ENCODE measurements around the gene LRRIQ1. TPM values are rescaled to one million over a fixed set of nuclear protein-coding genes. Genes with fewer than 3 reads are reported as not detected.
"Not testable (repeated sequence)": the region's sequence is repeated elsewhere in the genome, so short reads cannot be mapped to it uniquely, and the experiment has no call there.

Gene LRRIQ1
- total RNA-seq, 1 donor from 2014 or later = 0.68 TPM

DNA sequence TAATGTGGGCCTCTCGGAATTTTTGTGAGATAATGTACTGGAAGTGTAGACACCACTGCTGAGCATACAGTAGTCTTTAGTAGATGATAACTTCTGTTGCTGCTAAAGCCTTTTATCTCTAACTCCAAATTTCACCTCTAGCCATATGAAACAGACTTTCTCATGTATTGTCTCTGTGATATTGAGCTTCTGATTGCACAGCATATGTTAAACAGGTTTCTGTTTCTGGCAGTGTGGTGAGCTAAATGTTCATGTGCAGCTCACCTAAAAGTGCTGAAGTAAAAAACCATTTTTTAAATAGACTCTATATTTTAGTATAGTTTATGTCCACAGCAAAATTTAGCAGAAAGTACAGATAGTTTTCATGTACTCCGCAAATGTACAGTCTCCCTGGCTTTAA lies 154.6 kb downstream of the LRRIQ1 start:
- no peak for DNase-seq

DNA sequence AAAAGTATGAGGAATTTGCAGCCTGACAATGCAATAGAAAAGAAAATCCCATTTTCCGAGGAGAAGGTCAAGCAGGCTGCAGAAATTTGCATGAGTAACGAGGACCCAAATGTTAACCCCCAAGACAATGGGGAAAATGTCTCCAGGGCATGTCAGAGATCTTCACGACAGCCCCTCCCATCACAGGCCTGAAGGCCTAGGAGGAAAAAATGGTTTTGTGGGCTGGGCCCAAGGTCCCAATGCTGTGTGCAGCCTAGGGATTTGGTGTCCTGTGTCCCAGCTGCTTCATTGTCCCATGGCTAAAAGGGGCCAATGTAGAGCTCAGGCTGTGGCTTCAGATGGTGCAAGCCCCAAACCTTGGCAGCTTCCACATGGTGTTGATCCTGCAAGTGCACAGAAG lies 167.7 kb downstream of the LRRIQ1 start:
- not testable (repeated sequence) for DNase-seq

DNA sequence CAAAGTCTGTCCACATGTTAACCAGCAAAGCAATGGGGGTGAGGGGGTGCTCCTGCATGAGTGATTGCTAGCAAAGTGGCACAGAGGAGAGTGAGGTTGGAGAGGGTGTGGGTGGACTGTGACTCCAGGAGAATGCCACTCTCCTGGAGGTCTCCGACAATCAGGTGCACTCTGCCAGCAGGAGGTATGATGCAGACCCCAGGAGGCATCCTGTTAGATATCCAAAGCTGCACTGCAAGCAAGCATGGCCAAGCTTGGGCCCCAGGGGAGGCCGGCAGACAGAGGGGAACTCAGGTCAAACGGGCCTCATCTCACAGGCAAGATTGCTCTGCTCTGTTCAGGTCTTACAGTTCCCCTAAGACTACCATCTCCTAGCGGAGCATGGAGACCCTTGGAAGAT lies 170.4 kb downstream of the LRRIQ1 start:
- no peak for DNase-seq

DNA sequence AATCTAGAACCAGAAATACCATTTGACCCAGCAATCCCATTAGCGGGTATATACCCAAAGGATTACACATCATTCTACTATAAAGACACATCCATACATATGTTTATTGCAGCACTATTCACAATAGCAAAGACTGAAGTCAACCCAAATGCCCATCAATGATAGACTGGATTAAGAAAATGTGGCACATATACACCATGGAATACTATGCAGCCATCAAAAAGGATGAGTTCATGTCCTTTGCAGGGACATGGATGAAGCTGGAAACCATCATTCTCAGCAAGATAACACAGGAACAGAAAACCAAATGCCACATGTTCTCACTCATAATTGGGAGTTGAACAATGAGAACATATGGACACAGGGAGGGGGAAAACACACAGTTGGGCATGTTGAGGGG lies 188.2 kb downstream of the LRRIQ1 start:
- not testable (repeated sequence) for DNase-seq

DNA sequence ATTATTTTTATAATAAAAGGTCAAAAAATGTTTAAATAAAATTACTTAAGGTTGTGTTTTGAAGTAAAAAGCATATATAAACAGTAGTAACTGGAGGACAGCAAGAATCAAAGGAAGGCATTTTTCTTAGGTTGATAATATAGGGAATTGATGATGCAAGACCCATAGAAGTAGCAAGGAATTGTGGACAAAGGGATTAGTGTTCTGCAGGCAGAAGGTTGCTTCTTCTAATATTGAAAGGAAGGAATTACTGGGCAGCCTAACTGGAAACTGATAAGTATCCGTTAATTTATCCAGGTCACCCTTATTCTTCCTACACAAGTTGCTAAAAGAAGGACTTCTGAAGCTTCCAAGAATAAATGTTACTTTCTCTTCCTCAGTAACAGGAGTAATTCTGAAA lies 189.3 kb downstream of the LRRIQ1 start:
- DNase-seq = no peak

DNA sequence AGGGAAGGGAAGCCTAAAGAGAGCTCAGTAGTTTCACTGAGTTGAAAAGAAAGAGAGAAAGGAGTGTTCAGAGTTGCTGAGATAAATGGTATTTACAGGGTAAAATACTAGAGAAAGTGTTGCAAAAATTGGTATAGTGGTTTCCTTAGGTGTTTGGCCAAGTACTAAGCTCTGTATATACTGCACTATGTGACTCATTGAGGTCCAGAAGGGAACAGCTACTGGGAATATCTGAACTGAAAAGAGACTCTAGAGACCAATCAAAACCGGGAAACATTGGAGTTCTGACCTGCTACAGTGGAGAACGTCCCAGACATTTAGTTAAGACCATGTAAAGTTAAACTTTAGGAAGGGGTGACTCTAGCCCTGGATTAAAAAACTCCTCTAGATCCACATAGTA lies 201.2 kb downstream of the LRRIQ1 start:
- no peak for DNase-seq

DNA sequence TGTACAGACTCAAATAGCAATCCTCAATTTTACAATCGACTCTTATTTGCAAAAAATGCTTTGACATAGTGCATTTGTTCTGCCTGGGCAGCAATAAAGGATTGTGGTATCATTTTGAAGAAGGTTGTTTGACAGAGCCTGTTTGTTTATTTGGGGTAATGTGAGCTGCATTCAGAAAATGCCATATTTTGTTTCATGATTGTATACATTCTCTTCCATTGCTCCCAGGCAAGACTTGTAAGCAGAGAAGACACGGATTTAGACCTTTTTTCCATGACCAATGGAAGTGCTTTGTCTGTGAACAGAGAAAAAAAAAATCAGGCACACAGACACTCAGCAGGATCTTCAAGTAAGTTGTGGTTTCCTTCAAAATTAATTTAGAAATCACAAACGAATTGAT lies 208.4 kb downstream of the LRRIQ1 start:
- no peak for DNase-seq

DNA sequence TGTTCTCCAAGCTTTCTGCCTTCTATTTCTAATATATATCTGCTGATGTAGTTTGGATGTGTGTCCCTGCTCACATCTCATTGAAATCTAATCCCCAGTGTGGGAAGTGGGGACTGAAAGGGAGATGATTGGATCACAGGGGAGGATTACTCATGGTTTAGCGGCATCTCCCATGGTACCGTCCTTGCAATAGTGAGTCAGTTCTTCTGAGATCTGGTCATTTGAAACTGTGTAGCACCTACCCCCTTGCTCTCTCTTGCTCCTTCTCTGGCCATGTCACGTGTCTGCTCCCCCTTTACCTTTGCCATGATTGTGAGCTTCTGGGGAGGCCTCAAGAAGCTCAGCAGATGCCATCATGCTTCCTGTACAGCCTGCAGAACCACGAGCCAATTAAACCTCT lies 217.7 kb downstream of the LRRIQ1 start:
- DNase-seq = no peak

DNA sequence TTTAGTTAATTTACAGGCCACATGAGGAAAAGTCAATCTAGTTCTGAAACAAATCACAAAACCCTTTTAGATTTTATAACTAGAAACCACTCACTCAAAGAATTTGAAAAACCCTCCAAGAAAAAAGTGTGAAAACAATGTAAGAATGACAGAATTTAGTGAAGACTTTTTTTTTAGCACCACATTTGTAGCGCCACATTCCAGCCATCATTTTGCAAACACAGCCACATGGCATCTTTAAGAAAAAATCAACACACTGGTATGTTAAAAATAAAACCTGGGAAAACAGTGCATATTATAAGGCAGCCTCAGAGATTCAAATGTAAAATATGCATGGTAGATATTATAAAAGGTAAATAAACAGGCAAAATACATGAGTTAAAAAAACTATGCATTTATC lies 221.5 kb downstream of the LRRIQ1 start:
- DNase-seq = no peak

DNA sequence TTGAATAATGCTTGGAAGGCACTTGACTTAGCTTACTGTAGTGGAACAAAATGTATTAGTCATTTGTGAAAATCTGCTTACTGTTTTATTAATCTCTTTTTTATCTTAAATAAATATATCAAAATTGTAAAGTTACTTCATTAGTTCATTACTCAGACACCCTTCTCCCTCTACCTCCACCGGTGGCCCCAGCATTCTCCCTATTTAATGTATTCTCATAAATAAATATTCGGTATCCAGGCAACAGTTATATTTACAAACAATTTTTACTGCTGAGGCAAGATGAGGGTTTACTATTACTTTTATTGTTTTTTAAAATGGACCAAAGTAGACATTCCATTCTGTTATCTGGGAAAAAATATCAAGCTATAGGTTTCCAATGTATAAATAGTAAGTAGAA lies 224.3 kb downstream of the LRRIQ1 start:
- no peak for DNase-seq

DNA sequence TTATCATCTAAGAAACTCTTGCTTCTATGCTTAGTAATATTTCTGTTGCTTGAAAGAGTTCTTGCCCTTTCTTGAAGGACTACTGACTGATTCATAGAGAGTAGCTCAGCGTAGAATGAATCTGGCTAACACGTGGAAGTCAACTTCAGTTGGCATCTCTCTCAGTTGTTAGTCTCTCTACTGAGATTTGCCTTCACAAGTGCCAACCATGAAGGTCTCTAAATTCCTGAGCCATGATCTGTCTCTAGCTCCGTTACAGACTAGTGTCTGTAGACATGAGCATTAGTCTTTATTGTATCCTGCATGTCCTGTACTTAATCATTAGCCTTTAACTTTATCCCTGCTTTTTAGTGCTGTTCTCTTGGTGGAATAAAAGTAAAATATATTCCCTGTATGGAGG lies 224.7 kb downstream of the LRRIQ1 start:
- no peak for DNase-seq

DNA sequence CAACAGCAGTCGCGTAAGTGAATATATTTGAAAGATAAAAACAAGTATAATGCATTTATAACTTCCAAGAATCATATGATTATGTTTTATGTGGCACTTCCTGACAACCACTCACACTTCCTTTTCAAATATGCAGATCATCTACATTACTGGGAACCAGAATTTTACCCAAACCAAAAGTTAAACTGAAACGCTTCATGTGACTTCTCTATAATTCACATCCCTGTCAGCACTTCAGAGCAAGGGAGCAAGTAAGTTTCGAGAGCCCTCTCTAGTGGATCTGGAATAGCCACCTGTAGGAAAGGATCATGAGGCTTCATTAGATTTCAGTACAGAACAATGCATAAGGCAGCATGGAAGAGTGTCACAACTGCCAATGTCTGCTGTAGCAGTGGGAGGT lies 230.2 kb downstream of the LRRIQ1 start:
- no peak for DNase-seq

DNA sequence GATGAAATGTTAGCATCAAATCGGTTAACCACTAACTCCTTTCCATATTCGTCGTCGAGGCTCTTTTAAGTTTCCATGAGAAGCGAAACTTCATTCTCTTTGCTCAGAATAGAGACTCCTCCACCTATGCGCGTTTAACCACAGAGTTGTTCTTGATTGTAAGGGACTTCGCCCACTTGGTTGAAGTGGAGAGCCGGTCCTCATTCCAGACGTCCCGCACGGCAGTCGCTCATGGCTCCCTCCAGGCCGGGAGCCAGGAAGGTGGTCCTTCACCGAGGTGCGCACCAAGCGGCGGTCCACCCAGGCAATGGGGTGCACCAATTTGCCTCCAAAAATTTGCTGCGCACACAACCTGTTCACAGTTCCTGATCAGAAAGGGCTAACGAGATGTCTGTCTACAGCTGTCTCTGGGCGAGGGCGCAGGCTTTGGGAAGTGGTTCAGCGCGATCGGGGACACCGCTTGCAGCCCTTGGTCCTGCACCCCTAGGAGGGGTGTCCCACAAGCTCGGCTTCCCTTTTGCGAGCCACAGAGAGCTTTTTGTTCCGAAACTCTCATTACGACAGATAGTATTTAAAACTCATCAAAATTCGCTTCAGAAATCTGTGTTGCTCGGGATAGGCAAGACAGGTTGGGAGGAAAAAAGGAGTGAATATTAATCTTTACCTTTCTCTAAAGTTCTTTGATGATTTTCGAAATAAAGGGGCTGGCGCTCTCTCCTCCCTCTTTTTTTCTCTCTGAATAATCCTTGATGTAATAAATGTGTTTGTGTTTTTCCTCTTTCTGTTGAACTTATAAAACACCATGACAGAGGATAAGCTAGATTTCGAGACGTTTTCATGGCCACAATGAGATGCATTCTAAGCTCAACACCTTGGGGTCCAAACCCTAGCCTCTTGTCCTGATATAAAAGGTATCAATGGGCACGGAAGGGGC lies 237.5 kb downstream of the LRRIQ1 start:
- DNase-seq = peak; percentile 3

DNA sequence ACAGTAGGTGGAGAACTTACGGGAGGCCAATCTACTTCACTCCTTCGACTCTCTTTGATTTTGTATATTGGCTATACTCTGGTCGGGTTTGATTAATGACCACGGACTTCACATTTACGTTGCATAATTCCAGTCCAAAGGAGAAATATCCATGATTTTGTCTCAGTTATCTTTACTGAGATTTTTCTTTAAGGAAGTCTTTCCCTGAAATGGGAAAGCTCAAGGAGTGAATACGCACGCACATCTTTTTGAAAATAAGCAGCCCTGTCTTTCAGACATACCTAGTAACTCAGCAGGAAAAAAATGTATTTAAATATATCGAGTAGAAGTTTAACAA lies 238.1 kb downstream of the LRRIQ1 start:
- DNase-seq = no peak

DNA sequence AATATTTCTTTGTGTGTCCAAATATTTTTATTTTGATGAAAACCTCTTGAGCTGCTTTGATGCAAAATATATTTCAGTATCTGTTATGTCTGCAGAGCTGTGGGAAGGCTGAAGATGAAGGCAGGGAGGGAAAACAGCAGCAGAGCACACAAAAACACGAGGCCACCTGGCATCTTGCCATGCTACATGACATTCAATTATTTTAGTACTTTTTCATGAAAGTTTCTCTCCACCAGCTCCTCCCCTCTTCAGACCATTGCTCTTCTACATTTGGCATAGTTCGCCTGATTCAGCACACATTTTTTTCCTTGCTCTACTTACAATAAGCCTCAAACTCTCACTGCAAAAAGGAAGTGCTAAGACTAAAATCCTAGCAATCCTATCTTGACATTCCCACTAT lies 239.2 kb downstream of the LRRIQ1 start:
- no peak for DNase-seq

DNA sequence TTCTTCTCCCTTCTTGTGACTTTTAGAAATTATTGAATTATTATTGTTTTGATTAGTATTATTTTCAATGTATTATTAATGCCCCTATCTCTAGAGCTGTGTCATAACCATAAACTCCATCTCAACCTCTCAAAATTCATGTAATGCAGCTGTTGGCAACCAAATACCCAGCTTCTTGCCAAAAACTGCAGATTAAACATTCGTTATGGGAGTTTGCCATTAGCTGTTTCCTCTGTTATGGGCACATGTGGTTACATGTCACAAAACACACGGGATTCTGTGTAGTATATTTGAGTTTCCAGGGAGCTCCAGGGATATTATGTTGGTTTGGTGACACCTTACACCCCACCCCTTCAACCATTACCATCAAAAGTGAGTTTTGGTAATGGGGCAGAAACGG lies 241.0 kb downstream of the LRRIQ1 start:
- DNase-seq = no peak

DNA sequence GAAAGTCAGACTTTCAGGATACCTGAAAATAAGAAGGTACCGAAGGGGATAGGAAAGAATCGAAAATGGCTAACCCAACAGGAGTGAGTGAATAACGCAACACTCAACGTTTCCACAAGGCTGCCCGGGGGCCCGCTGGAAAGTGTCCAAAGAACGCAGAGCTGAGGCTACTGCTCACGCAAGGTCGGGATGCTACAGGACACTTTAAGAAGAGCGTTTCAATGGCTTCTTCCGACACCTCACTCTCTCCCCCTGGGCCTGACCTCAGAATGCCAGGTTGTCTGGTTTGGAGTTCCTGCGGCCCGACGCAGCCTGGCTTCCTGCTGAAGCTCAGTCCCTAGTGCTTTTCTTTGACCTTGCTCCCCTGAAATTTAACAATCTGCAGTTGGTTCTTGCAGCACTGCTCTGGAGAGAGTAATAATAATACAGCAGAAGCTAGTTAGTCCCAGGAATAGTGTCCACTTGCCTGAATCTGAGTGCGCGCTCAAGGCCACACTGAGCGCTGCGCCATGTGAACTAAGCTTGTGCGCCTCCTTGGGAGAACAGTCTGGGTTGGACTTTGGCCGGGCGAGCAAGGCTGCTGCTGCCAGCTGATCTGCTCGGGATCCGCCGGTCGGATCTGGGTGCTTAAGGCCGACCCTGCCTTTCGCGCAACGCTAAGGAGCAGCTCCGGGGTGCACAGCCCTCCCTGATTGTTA lies 241.9 kb downstream of the LRRIQ1 start:
- DNase-seq = peak; percentile 8

DNA sequence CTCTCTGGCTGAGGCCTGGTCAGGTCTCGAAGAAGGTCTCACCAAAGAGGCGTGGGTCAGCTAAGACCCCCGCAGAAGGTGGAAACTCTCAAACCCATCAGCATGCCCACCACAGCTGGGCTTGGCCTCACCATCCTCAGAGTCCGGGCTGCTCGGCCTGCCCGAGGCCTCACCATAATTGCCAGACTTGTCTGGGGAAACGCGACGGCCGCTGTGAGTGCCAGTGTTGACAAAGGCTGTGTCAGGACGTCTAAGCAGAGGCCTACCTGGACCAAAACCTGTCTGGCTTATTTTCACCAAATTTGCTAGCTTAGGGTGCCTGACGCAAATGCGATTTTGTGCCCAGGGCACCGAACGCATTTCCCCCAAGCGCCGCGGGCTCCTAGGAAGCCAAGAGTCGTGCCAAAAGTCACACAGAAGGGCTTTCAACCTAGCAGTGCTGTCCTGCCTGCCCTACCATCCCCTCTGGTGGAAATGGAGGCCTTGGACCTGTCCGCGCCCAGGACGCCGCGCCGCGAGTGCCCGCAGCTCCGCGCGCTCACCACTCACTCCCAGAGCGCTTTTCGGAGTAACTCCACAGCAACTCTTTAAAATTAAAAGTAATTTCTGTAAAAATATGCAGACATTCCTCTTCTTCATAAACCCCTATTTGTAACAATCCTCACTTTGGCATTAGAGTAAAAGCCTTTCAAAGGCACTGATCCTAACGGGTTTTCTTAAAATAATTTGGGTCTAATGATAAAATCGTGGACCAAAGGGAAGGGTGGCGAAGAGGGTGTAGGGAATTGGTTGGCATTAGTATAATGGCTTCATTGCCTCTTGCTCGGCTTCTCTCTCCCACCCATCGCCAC lies 242.7 kb downstream of the LRRIQ1 start:
- DNase-seq = peak; percentile 11

DNA sequence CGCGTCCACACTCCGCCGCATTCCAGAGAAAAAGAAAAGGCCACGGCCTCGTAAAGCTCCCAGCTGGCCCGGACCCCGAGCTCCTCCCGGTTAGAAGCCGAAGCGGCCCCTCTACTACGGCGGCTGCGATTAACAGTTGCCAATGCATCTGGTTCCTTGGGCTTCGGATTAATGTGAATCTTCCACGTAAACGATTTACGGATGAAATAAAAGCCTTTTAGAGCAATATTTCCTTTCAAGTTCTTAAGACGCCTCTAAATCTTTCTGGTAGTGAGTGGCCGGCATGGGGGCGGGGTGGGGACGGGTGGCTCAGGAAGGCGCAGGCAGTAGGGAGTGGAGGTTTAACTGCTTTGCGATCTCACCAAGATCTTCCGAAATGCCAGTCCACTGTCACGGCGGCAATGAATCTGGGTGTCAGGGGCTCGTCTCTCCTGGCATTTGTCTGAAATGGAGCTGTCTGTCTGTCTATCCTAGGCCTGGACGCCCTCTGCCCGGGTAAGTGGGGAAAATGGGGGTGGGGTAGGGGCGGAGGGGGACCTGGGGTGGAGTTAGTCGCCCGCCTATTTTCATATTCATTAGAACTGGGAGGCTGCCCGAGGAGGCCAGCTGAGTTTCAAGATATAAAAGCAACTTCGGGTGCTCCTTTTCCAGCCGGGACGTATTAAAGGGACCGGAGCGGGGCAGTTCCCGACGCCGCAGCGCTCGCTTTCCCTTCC lies 243.5 kb downstream of the LRRIQ1 start:
- peak; percentile 15 for DNase-seq

DNA sequence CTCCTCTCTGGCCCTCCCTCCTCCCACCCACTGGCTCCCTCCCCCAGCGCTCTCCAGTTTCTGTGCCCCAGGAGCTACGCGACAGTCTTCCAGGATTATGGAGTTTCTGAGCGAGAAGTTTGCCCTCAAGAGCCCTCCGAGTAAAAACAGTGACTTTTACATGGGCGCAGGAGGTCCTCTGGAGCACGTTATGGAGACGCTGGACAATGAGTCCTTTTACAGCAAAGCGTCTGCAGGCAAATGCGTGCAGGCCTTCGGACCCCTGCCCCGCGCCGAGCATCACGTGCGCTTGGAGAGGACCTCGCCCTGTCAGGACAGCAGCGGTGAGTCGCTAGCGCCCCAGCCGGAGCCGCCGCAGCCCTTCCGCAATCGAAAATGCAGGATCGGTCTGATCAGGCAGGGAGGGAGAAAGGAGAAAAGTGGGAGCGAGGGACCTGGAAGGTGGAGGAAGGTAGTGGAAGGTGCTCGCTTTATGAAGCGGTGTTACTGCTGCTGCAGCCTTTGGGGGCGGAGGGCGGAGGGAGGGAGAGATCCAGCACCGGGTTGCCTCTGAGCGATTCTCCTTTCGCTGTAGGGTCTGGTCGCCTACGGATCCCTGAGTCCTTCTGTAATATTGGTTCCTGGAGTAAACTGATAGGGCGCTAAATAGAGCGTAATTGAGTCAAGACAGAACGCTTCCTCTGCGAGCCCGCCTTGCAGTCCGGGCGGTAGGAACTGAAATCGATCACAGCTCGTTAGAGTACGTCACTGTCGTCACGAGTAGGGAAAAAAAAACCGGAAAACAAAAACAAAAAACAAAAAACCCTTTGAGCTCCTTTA lies 244.2 kb downstream of the LRRIQ1 start, which contains the start of gene ALX1:
Gene ALX1 (plus strand): TSS at position 56 of the 819 bp plus-strand sequence. CDS start 42 bp downstream, at position 98.
- DNase-seq = peak; percentile 33

DNA sequence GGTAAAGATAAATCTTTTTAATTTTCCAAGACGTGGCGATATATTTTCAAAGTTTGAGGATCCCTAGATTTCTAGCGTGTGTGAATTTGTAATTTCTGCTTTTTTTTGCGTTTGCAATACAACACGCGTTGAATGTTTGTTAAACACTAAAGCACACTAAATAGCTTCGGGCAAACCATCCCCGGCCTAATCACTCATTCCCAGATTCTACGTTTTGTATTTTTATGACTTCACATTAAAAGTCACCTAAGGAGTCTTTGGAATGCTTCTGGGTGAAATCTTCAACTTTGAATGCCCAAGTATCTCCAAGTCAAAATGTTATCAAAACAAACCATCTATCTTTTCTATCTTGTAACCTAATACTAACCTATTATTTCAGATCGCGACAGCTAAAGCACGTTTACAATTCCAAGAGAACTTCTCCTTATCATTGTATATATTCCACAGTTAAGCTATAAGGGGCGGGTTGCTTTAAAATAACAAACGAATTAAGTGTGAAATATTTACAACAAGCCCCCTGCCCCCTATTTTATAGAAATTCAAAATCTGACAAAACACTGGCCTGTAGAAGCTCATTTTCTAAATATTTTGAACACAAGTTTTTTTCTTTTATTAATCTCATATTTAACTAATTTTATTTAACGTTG lies 245.0 kb downstream of the LRRIQ1 start:
- peak; percentile 17 for DNase-seq

Data from dermis blood vessel endothelial cell (primary cell).